ENCODE measurements around the gene C5orf15. TPM values are rescaled to one million over a fixed set of nuclear protein-coding genes. Genes with fewer than 3 reads are reported as not detected.

The C5orf15 gene
- total RNA-seq, 1 experiment from 2014 or later: 82.3 TPM

- Histone ChIP-seq H3K4me3 (no peak overlapping the region), H3K4me1 (peaks cover 59% of the 10 kb centered on the region)
These were observed 29.6 kb upstream of the C5orf15 start for GRCh38 chr5:133998042-133998441.

GRCh38 chr5:133996683-133997252 is 28.3 kb upstream of the C5orf15 start:
- H3K9me3 ChIP-seq (replicated peaks): no peaks in the 10 kb centered on the region
- no peak overlapping the region for H3K4me3 ChIP-seq
- peaks cover 68% of the 10 kb centered on the region for H3K4me1 ChIP-seq
- DNase-seq: peak; percentile 33 to 68
- H3K27me3 ChIP-seq: no peaks in the 10 kb centered on the region
- H3K27ac ChIP-seq: no peak overlapping the region
- H3K36me3 ChIP-seq: peaks cover 2% of the 10 kb centered on the region

More at GRCh38 chr5:133998042-133998441, 29.6 kb upstream of the C5orf15 start:
- Histone ChIP-seq H3K9me3 (replicated peaks) (no peaks in the 10 kb centered on the region), H3K27ac (no peak overlapping the region), H3K27me3 (no peaks in the 10 kb centered on the region), H3K36me3 (peaks cover 5% of the 10 kb centered on the region)
- DNase-seq: no peak

- H3K27me3 ChIP-seq: no peaks in the 10 kb centered on the region
- no peaks in the 10 kb centered on the region for H3K9me3 ChIP-seq (replicated peaks)
- peak; percentile 31 to 39 for DNase-seq
- H3K4me1 ChIP-seq: peaks cover 69% of the 10 kb centered on the region
- H3K4me3 ChIP-seq: no peak overlapping the region
- H3K36me3 ChIP-seq: peaks cover 6% of the 10 kb centered on the region
- H3K27ac ChIP-seq: no peak overlapping the region
These were observed 27.6 kb upstream of the C5orf15 start for GRCh38 chr5:133995883-133996563.

- Histone ChIP-seq H3K9me3 (replicated peaks) (no peaks in the 10 kb centered on the region), H3K27me3 (no peaks in the 10 kb centered on the region), H3K4me3 (no peak overlapping the region), H3K27ac (no peak overlapping the region), H3K36me3 (peaks cover 13% of the 10 kb centered on the region), H3K4me1 (peaks cover 62% of the 10 kb centered on the region)
- peak in 1 of 2 experiments; percentile 32 for DNase-seq
These were observed 26.9 kb upstream of the C5orf15 start for GRCh38 chr5:133995341-133995740.

GRCh38 chr5:133994990-133995333 is 26.5 kb upstream of the C5orf15 start:
- H3K27ac ChIP-seq: no peak overlapping the region
- peaks cover 60% of the 10 kb centered on the region for H3K4me1 ChIP-seq
- H3K9me3 ChIP-seq (replicated peaks): no peaks in the 10 kb centered on the region
- peaks cover 17% of the 10 kb centered on the region for H3K36me3 ChIP-seq
- H3K4me3 ChIP-seq: no peak overlapping the region
- DNase-seq: peak; percentile 55 to 71
- H3K27me3 ChIP-seq: no peaks in the 10 kb centered on the region

- Histone ChIP-seq H3K36me3 (peaks cover 22% of the 10 kb centered on the region), H3K4me3 (no peak overlapping the region), H3K27me3 (no peaks in the 10 kb centered on the region), H3K9me3 (replicated peaks) (no peaks in the 10 kb centered on the region), H3K4me1 (peaks cover 56% of the 10 kb centered on the region), H3K27ac (no peak overlapping the region)
- DNase-seq: no peak
These were observed 26.0 kb upstream of the C5orf15 start for GRCh38 chr5:133994297-133994989.

GRCh38 chr5:133993185-133993936 is 24.9 kb upstream of the C5orf15 start:
- Histone ChIP-seq H3K27me3 (no peaks in the 10 kb centered on the region), H3K27ac (no peak overlapping the region), H3K36me3 (peaks cover 33% of the 10 kb centered on the region), H3K4me3 (no peak overlapping the region), H3K4me1 (peaks cover 56% of the 10 kb centered on the region), H3K9me3 (replicated peaks) (no peaks in the 10 kb centered on the region)
- no peak for DNase-seq

GRCh38 chr5:133992429-133993155 is 24.2 kb upstream of the C5orf15 start:
- Histone ChIP-seq H3K27me3 (no peaks in the 10 kb centered on the region), H3K4me1 (peaks cover 56% of the 10 kb centered on the region), H3K27ac (no peak overlapping the region), H3K36me3 (peaks cover 40% of the 10 kb centered on the region), H3K9me3 (replicated peaks) (no peaks in the 10 kb centered on the region), H3K4me3 (no peak overlapping the region)
- no peak for DNase-seq

- Histone ChIP-seq H3K36me3 (peaks cover 52% of the 10 kb centered on the region), H3K27ac (no peak overlapping the region), H3K27me3 (no peaks in the 10 kb centered on the region), H3K9me3 (replicated peaks) (no peaks in the 10 kb centered on the region), H3K4me1 (peaks cover 47% of the 10 kb centered on the region), H3K4me3 (no peak overlapping the region)
- peak in 1 of 2 experiments; percentile 39 for DNase-seq
These were observed 22.9 kb upstream of the C5orf15 start for GRCh38 chr5:133991171-133991910.

GRCh38 chr5:133990396-133990795 is 22.0 kb upstream of the C5orf15 start:
- peaks cover 59% of the 10 kb centered on the region for H3K36me3 ChIP-seq
- no peak overlapping the region for H3K27ac ChIP-seq
- no peaks in the 10 kb centered on the region for H3K27me3 ChIP-seq
- no peak for DNase-seq
- no peaks in the 10 kb centered on the region for H3K9me3 ChIP-seq (replicated peaks)
- H3K4me1 ChIP-seq: peaks cover 37% of the 10 kb centered on the region
- no peak overlapping the region for H3K4me3 ChIP-seq

- Histone ChIP-seq H3K4me1 (peaks cover 8% of the 10 kb centered on the region; the same call in 1 of the 2 replicates), H3K27ac (no peak overlapping the region), H3K27me3 (no peaks in the 10 kb centered on the region), H3K9me3 (replicated peaks) (no peaks in the 10 kb centered on the region), H3K36me3 (peaks cover 89% of the 10 kb centered on the region), H3K4me3 (no peak overlapping the region)
- DNase-seq: no peak
These were observed 17.2 kb upstream of the C5orf15 start for GRCh38 chr5:133985540-133986180.

- no peak for DNase-seq
- H3K36me3 ChIP-seq: peaks cover 84% of the 10 kb centered on the region
- H3K27ac ChIP-seq: no peak overlapping the region
- peaks cover 11% of the 10 kb centered on the region; the same call in 1 of the 2 replicates for H3K4me1 ChIP-seq
- H3K9me3 ChIP-seq (replicated peaks): no peaks in the 10 kb centered on the region
- no peak overlapping the region for H3K4me3 ChIP-seq
- no peaks in the 10 kb centered on the region for H3K27me3 ChIP-seq
These were observed 15.2 kb upstream of the C5orf15 start for GRCh38 chr5:133983674-133984073.

GRCh38 chr5:133981714-133982113 is 13.3 kb upstream of the C5orf15 start:
- no peak overlapping the region for H3K4me3 ChIP-seq
- H3K9me3 ChIP-seq (replicated peaks): no peaks in the 10 kb centered on the region
- peaks cover 24% of the 10 kb centered on the region for H3K4me1 ChIP-seq
- peak overlapping the region; percentile 14; the same call in 1 of the 2 replicates for H3K27ac ChIP-seq
- no peak for DNase-seq
- H3K27me3 ChIP-seq: no peaks in the 10 kb centered on the region
- H3K36me3 ChIP-seq: peaks cover 74% of the 10 kb centered on the region

Data from SJCRH30 (cell line).